Heart left ventricle (tissue), 13 donors: ENCODE results near the gene SEL1L2.

Experiments
- CTCF ChIP-seq, 12 donors: fragments of 200-600 bp; sonication (generic) in 4 of 12; IDR thresholded peaks; one replicate each; pipeline versions ENCODE4 v1.5.0 to v1.8.0; 2018 to 2022; ENCODE audit warnings: antibody characterized with exemption in 12 of 12, mild to moderate bottlenecking in 5 of 12
- POLR2A ChIP-seq, 2 donors: fragments of 450-650 bp; IDR thresholded peaks; one replicate each; pipeline ENCODE4 v1.6.1; 2017; ENCODE audit warnings: antibody characterized with exemption in 2 of 2, mild to moderate bottlenecking in 2 of 2, moderate library complexity in 2 of 2
- donor health status: ischemic (EF 13 %, LVEDD 7.1; RV severe dilation, severe dysfunction).
- donor health status: DM: no; HTN: yes; CAD: no.
- donor health status: DM: no; HTN: no; CAD: no.
- donor health status: ischemic (EF 25% LVEDD 6.9; RV normal size, moderate dysfunction).
- donor health status: ischemic (EF 25% LVEDD 5.7; RV mildly dilated, moderate dysfunction).
- donor health status: ischemic (EF 35%, LVEDD 5.7; RV mildly dilated, moderate dysfunction).
- donor health status: nonischemic (EF 11% LVEDD 7.7; RV severe dilation, severe dysfunction).
- donor health status: DM: yes; HTN: yes; CAD: no.
- donor health status: PGD.
- donor health status: ischemic (EF 29% LVEDD 5.4; RV normal size, mild dysfunction).
- donor health status: nonischemic (EF 23%, LVEDD 6.1; RV moderate dilation, normal function).

- TF ChIP-seq CTCF (IDR thresholded peaks at IDR 0.05): no peak
- no peak for TF ChIP-seq POLR2A (IDR thresholded peaks at IDR 0.05)
Measured at GRCh38 chr20:13995841-13996240, 5.4 kb upstream of the SEL1L2 start.
